SKM-1 (cell line): ENCODE results near the gene FBXL13.
"Not testable (repeated sequence)": the region's sequence is repeated elsewhere in the genome, so short reads cannot be mapped to it uniquely, and the experiment has no call there.

Source experiments
- DNase-seq: peaks from one replicate; lab custom pipeline; 2025; ENCODE audit not compliant: unreplicated experiment; lab: John Stamatoyannopoulos, UW

FBXL13 gene

DNA sequence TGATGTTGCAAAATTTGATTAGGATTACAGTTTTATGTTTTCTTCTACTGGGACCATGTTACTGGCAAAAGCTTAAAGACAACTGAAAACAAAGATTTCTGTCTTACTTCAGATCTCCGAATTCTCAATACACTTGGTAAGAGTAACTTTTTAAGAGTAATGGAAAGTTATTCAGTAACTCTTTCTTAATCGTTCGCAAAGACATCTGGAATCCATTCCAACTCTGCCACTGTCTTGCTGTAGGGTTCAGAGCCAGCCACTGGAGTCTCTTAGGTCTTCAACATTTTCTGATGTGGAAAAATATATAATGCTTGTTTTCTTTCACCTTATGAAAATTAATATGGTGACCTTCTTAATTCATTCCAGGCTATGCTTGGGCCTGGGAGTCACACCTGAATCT, 295.9 kb downstream of the FBXL13 start:
- not testable (repeated sequence) for DNase-seq

DNA sequence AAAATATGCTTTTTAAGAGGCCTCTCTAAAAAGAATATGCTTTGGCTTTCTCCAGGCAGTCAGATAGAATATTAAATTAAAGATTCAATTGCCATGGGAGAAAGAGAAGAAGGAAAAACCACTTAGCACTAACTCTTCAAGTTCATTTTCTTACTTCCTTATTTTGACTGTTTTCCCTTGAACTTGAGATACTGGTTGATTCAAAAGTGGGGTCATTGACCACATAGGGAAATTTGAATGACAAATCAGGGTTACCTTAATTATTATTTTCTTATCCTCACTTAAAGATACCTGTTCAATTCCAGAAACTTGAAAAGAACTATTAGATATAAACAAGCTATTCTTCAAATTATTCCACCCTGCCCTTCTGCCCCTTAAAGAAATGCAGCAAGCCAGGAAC, 298.4 kb downstream of the FBXL13 start:
- not testable (repeated sequence) for DNase-seq

- not testable (repeated sequence) for DNase-seq
These were observed 304.1 kb downstream of the FBXL13 start for GRCh38 chr7:102770467-102770866.

DNA sequence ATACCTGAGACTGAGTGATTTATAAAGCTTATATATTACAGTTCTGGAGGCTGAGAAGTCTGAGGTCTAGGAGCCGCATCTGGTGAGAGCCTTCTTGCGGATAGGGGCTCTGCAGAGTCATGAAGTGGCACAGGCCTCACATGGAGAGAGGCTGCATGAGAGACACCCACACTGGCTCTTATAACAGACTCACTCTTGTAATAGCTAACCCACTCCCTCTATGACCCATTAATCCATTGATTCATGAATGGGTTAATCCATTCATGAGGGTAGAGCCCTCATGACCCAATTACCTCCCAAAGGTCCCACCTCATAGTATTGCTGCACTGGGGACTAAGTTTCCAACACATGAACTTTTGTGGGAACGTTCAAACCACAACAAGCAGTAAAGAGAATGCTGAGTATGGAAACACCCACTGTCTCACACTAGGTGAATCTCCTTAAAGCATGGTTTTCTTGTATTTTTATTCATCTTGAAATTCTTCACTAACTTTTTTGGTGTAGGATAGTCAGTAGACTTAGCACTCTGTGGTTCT, 304.9 kb downstream of the FBXL13 start:
- not testable (repeated sequence) for DNase-seq

GRCh38 chr7:102763295-102763905, 311.2 kb downstream of the FBXL13 start:
- DNase-seq = not testable (repeated sequence)
